ENCODE measurements around the gene ENAH.
"Not testable (repeated sequence)": the region's sequence is repeated elsewhere in the genome, so short reads cannot be mapped to it uniquely, and the experiment has no call there.

The ENAH gene

GRCh38 chr1:225652729-225653462 is at the start of gene ENAH:
Gene ENAH (minus strand): TSS chr1:225653123. CDS start chr1:225652690, 433 bp downstream.
- DNase-seq = peak; percentile 91

GRCh38 chr1:225700889-225701465 is 48.1 kb upstream of the ENAH start:
- DNase-seq = no peak

GRCh38 chr1:225700164-225700821 is 47.4 kb upstream of the ENAH start:
- no peak for DNase-seq

GRCh38 chr1:225699336-225699735 is 46.4 kb upstream of the ENAH start:
- DNase-seq = no peak

- DNase-seq = not testable (repeated sequence)
Measured at GRCh38 chr1:225698194-225698593, 45.3 kb upstream of the ENAH start.

- DNase-seq = no peak
Measured at GRCh38 chr1:225697428-225697827, 44.5 kb upstream of the ENAH start.

- DNase-seq = no peak
Measured at GRCh38 chr1:225695578-225696337, 42.8 kb upstream of the ENAH start.

- peak; percentile 6 for DNase-seq
Measured at GRCh38 chr1:225694151-225694603, 41.3 kb upstream of the ENAH start.

- DNase-seq = not testable (repeated sequence)
Measured at GRCh38 chr1:225693697-225694096, 40.8 kb upstream of the ENAH start.

- no peak for DNase-seq
Measured at GRCh38 chr1:225693085-225693696, 40.3 kb upstream of the ENAH start.

GRCh38 chr1:225692517-225692879 is 39.6 kb upstream of the ENAH start:
- no peak for DNase-seq

GRCh38 chr1:225691861-225692516 is 39.1 kb upstream of the ENAH start:
- no peak for DNase-seq

GRCh38 chr1:225691377-225691776 is 38.5 kb upstream of the ENAH start:
- no peak for DNase-seq

- DNase-seq = no peak
Measured at GRCh38 chr1:225689882-225690459, 37.0 kb upstream of the ENAH start.

- no peak for DNase-seq
Measured at GRCh38 chr1:225688345-225688744, 35.4 kb upstream of the ENAH start.

- DNase-seq = no peak
Measured at GRCh38 chr1:225685476-225686176, 32.7 kb upstream of the ENAH start.

GRCh38 chr1:225684741-225685140 is 31.8 kb upstream of the ENAH start:
- no peak for DNase-seq

GRCh38 chr1:225681231-225681630 is 28.3 kb upstream of the ENAH start:
- no peak for DNase-seq

- no peak for DNase-seq
Measured at GRCh38 chr1:225678545-225678944, 25.6 kb upstream of the ENAH start.

GRCh38 chr1:225677350-225678124 is 24.6 kb upstream of the ENAH start:
- peak; percentile 28 for DNase-seq
